Stimulated activated CD8-positive, alpha-beta memory T cell treated with anti-CD3 and anti-CD28 coated beads, Interleukin-15, amount 100 ng/mL, for 24 hours (primary cell): Measurements from ENCODE around the gene SMIM32.

Source experiments
- DNase-seq: peaks from one replicate; pipeline ENCODE4 v3.0.0-alpha.2; 2020; ENCODE audit warnings: low read depth

Gene SMIM32

GRCh38 chr5:136186796-136187195, 6.2 kb downstream of the SMIM32 start:
- DNase-seq = no peak

GRCh38 chr5:136185974-136186665, 6.8 kb downstream of the SMIM32 start:
- DNase-seq = no peak

GRCh38 chr5:136182618-136183017, 10.3 kb downstream of the SMIM32 start:
- no peak for DNase-seq

- no peak for DNase-seq
Observed at GRCh38 chr5:136174021-136174659, 18.8 kb downstream of the SMIM32 start.

GRCh38 chr5:136169218-136169617, 23.7 kb downstream of the SMIM32 start:
- no peak for DNase-seq

GRCh38 chr5:136166909-136167308, 26.1 kb downstream of the SMIM32 start:
- no peak for DNase-seq

GRCh38 chr5:136164226-136164625, 28.7 kb downstream of the SMIM32 start:
- no peak for DNase-seq

GRCh38 chr5:136162008-136162407, 31.0 kb downstream of the SMIM32 start:
- no peak for DNase-seq

GRCh38 chr5:136159457-136159856, 33.5 kb downstream of the SMIM32 start:
- DNase-seq = no peak

- DNase-seq = no peak
Observed at GRCh38 chr5:136157514-136157913, 35.4 kb downstream of the SMIM32 start.

GRCh38 chr5:136155761-136156160, 37.2 kb downstream of the SMIM32 start:
- DNase-seq = no peak

- no peak for DNase-seq
Observed at GRCh38 chr5:136155078-136155477, 37.9 kb downstream of the SMIM32 start.

GRCh38 chr5:136153581-136154236, 39.3 kb downstream of the SMIM32 start:
- no peak for DNase-seq

GRCh38 chr5:136149891-136150290, 43.1 kb downstream of the SMIM32 start:
- no peak for DNase-seq

- no peak for DNase-seq
Observed at GRCh38 chr5:136147632-136148031, 45.3 kb downstream of the SMIM32 start.

GRCh38 chr5:136146201-136146600, 46.8 kb downstream of the SMIM32 start:
- no peak for DNase-seq

GRCh38 chr5:136145030-136145429, 47.9 kb downstream of the SMIM32 start:
- DNase-seq = no peak

- no peak for DNase-seq
Observed at GRCh38 chr5:136143763-136144162, 49.2 kb downstream of the SMIM32 start.

GRCh38 chr5:136143312-136143711, 49.6 kb downstream of the SMIM32 start:
- no peak for DNase-seq

- DNase-seq = no peak
Observed at GRCh38 chr5:136141561-136141960, 51.4 kb downstream of the SMIM32 start.
